HG03575 (cell line): Measurements from ENCODE around the gene AKT1.
"Not testable (repeated sequence)": the region's sequence is repeated elsewhere in the genome, so short reads cannot be mapped to it uniquely, and the experiment has no call there.

Experiments used
- ATAC-seq: cut with Tn5 transposase; IDR thresholded peaks from one replicate; pipeline ENCODE4 v1.9.1; 2021; ENCODE audit not compliant: unreplicated experiment, insufficient number of reproducible peaks, low FRiP score; ENCODE audit errors: extremely low read depth

The AKT1 gene

DNA sequence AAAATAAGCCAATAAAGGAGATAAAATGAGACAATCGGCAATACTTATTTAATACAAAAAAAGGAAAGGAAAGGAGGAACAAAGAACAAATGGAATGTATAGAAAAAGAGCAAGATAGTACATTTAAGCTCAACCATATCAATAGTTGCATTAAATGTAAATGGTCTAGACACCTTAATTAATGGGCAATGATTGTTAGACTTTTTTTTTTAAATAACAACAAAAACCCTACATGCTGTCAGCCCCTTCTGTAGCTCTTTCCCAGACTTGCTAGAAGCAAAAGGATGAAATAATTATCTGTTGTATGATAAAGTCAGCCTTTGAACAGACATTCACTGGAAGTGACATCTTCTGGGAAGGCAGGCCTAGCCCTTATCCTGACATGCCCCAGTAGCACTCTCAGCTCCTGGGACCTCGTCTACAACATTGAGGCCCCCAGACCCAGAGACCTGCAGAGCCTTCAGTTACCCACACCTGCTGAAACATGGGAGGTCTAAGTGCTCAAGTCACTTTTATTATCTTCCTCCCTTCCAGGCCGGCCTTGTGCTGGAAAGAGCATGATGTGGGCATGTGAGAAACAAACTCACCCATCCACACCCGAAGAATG lies 29.2 kb downstream of the AKT1 start:
- ATAC-seq, result no peak

DNA sequence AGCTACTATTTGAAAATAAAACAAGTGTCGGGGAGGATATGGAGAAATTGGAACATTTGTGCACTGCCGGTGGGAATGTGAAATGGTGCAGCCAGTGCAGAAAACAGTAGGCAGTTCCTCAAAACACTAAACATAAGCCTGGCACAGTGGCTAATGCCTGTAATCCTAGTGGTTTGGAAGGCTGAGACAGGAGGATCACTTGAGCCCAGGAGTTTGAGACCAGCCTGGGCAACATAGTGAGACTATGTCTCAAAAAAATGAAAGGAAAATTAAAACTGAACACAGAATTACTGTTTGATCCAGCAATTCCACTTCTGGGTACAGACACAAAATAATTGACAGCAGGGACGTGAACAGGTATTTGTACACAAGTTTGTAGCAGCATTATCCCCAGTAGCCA lies 30.0 kb downstream of the AKT1 start:
- ATAC-seq, result no peak

DNA sequence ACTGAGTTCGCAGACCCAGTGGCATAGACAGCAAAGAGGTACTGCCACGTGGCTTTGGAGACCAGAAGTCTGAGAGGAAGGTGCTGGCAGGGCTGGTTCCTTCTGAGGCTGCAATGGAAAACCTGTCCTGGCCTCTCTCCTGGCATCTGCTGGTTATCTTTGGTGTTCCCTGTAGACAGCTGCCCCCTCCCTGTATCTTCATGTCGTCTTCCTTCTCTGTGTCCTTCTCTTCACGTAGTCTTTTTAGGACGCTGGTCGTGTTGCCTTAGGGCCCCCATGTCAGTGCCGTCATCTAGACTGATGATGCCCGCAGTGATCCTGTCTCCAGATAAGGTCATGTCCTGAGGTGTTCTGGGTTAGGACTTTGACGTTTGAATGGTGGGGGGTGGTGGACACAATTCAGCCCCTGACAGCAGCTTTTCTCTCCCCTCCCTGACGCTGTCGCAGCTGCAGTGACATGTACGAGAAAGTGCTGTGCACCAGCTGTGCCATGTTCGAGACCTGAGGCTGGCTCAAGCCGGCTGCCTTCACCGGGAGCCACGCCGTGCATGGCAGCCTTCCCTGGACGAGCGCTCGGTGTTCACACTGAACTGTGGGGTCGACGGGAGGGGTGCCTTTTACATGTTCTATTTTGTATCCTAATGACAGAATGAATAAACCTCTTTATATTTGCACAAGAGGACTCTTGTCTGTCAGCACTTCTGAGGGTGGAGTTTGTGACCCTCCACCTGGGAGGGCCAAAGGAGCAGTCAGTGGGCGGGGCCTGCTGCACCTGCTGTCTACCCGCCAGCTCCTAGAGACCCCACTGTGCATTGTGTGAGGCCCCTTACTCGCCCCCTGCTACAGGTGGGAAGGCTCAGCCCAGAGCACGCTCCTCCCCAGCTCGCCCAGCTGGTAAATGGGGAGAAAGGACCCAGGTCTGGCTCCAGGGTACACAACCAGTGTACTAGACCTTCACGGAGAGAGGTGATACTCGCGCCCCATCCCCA lies 36.3 kb downstream of the AKT1 start:
- ATAC-seq, result no peak

DNA sequence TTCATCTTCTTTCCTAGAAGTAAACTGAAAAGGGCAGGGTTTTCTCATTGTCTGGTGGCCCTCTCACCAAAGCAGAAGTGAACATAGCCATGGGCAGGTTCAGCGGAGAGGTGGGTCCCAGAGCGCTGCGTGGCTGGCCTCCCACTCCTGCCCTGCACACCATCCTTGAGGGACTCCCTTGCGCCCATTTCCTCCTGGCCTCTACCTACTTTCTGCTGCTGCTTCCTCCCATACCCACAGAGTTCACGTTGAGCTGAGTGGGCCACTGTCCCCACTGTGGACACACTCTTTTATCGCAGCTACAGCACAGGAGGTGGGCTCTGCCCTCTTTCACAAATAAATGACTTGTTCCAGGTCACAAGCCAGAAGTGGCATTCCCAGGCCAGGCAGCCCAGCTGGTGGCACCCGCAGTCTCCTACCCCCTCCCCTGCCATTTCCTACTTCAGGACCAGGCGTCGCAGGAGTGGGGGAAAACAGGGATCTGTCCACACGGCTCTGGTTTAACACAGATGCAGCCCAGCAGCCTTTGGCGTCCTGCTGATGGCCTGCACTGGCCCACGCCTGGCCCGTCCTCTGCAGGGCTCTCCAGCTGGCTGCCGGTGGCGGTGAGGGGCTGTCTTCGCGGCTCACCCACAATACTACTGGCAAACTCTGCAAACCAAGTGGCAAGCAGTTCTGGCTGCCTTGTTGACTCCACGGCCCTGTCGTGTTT lies 37.7 kb downstream of the AKT1 start:
- no peak for ATAC-seq

DNA sequence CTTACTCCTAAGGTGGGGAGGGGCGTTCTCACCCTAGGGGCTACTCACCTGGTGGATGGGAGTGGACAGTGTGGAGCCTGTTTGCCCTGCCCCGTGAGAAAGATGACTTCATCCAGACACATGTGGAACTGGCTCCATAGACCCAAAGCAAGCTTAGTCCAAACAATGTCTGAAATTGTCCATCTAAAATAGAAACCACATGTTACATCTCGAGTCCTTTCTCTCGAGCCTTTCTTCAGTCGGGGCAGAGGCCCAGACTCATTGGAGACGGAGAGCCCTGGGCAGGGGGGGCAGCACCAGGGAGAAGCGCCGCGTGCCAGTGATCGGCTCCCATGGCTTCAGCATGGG lies 38.3 kb downstream of the AKT1 start:
- ATAC-seq, result no peak

DNA sequence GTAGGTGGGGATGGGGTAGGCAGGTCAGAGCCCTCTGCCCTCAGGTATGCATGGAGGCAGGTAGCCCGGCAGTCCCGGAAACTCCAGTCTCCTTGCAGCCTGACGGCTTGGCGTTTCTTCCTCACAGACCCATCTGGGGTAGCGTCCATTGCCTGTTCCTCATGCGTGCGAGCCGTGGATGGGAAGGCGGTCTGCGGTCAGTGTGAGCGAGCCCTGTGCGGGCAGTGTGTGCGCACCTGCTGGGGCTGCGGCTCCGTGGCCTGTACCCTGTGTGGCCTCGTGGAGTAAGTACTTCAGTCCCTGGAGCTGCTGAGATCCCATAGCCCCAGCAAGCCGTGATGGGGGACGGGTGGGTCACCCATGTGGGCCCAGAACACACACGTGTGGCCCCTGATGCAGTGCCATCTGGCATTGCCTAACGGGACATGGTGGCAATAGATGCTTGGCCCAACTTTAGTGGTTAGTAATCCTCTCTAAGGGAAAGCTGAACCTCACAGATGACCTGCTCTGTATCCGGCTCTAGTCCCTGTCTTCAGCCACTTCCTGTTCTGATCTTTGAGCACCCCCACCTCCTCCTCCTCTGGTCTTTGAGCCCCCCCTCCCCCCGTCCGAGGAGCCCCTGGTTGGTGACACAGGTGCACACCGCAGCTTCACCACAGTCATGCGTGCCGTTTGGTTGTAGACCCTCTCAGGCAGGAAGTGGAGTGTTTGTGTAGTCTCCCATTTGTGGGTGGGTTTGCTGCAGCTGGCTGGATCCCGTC lies 38.9 kb downstream of the AKT1 start:
- no peak for ATAC-seq

DNA sequence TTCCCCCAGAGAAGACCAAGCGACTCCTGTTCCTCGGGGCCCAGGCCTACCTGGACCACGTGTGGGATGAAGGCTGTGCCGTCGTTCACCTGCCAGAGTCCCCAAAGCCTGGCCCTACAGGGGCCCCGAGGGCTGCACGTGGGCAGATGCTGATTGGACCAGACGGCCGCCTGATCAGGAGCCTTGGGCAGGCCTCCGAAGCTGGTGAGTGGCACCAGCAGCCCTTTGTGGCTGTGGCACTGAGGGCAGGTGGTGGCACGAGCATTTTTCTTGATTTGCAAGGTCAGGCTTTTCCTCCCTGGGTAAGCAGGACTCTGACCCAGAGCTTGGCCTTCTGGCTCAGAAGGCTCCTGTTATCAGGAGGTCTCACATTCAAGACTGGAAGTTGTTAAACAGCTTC lies 39.9 kb downstream of the AKT1 start:
- ATAC-seq, result no peak

DNA sequence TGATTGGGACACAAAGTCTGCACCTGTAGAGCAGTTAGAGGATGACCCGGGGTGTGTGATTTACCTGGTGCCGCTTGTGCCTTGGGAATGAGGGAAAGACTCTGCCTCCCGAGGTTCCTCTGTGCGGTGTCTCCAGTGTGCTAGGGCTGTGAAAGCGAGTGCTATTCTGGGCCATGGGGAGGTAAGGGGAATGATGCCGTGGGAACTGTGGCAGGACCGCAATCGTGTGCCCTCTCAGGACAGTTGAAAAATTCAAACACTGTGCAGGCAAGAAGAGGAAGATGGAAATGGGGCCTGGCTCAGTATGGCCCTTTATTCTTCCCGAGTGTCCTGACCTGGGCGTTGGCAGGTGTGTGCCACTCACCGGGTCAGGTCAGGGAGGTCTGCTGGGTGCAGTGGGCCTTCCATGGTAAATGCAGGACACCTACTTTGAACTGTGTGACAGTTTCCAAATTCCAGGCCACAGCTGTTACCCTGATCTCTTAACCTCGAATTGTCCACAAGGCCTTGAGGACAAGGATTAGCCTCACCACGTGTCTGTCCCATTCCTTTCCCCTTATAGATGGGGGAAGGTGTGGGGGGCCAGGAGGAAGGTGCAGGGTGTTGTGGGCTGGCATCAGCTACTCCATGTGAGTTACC lies 41.2 kb downstream of the AKT1 start:
- no peak for ATAC-seq

DNA sequence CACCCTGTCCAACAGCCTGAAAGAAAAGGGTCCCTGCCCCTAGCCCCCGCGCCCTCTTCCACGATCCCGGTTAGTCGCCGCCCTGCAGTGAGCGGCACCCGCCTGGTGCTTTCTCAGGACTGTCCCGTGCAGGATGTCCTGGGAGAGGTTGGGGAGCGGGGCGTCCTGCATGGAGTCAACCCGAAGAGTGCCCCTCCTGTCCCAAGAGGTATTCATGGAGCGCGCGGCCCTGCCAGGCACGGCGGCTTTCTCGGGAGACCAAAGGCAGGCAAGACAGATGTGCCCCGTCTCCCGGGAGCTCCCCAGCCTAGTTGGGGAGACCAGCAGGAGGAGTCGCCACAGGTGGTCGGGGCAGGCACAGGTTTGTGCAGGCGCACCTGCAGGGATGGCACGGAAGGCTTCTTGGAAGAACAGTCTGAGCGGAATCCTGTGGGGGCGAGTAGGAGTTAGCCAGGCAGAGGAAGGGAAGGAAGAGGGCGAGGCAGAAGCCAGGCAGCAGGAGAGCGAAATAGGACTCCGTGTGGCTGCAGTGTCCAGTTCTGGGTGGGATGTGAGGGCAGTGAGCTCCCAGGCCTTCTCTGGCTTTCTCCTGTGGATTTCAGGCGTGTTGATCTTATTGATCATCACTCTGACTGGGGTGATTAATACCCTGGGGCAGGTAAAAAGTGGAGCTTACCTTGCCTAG lies 41.9 kb downstream of the AKT1 start:
- ATAC-seq, result no peak

DNA sequence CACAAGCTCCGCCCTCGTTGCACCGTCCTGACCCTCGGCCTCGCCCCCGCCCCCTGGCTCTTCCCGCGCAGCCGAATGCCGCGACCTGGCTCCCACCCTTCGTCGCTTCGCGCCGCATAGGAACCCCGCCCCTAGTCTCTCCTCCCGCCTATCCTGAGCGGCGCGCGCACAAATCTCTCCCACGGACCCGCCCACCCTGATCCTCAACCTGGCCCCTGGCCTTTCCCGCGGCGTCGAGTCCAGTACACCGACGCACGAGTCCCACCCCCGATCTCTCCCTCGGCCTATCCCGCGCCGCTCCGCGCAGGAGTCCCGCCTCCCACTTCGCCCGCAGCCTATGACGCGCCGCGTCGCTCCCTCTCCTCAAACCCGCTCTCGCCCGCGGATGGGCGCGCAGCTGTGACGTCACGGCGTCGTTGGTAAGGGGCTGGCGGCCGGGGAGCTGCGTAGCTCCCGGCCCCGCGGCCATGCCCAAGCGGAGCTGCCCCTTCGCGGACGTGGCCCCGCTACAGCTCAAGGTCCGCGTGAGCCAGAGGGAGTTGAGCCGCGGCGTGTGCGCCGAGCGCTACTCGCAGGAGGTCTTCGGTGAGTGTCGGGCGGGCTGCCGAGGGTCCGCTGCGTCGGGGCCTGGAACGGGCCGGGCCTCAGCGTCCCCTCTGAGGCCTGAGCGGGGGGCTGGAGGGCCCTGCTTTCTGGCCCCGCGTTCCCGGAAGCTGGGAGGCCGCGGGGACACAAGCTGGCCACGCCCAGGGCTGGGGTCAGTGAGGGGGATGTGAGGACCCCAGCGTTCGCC lies 42.6 kb downstream of the AKT1 start, which contains the start of gene SIVA1:
SIVA1 (plus strand) TSS at position 413 of the 793 bp plus-strand sequence; CDS start at position 468, 55 bp downstream.
- peak; percentile 56 for ATAC-seq

DNA sequence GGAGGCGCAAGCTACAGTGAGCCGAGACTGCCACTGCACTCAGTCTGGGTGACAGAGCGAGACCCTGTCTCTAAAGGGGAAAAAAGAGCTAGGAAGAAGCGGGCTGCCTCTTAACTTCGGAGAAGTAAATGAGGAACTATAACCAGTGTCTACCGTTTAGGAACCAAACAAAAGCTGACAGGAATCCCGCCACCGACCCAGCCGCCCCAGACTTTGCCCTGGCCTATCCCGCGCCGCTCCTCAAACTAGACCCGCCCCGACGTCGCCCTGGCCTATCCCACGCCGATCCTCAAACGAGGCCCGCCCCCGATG lies 43.2 kb downstream of the AKT1 start:
- ATAC-seq, result peak; percentile 35

DNA sequence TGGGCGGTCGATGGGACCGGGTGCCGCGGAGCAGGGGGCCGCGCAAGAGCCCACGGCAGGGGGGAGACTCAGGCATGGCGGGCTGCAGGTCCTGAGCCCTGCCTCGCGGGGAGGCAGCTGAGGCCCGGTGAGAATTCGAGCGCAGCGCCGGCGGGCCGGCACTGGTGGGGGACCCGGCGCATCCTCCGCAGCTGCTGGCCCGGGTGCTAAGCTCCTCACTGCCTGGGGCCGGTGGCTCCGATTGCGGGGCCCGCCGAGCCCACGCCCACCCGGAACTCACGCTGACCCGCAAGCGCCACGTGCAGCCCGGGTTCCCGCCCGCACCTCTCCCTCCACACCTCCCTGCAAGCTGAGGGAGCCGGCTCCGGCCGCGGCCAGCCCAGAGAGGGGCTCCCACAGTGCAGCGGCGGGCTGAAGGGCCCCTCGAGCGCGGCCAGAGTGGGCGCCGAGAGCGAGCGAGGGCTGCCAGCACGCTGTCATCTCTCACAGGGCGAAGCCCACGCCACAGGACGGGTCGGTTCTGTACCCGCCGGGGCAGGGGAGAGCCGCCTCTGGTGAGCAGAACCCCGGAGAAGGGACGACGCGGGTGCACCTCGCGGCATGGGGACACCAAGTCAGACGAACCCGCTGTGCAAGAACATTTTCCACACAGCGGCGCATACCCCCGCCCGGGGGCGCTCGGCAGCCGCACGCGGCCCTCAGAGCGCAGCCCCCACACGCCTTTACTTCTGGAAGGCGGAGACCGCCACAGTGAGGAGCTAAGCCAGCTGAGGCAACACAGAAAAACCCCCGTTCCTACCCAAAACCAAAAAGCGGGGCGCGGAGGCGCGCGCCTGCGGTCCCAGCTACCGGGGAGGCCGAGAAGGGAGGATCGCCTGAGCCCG lies 43.8 kb downstream of the AKT1 start:
- ATAC-seq, result no peak

DNA sequence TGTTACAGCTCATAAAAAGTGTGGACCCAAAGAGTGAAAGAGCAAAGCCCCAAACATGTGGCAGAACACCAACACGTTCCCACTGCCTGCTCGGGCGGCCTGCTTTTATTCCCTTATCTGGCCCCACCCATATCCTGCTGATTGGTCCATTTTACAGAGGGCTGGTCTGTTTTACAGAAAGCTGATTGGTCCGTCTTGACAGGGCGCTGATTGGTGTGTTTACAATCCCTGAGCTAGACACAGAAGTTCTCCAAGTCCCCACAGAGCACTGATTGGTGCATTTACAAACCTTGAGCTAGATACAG lies 44.8 kb downstream of the AKT1 start:
- ATAC-seq, result not testable (repeated sequence)

DNA sequence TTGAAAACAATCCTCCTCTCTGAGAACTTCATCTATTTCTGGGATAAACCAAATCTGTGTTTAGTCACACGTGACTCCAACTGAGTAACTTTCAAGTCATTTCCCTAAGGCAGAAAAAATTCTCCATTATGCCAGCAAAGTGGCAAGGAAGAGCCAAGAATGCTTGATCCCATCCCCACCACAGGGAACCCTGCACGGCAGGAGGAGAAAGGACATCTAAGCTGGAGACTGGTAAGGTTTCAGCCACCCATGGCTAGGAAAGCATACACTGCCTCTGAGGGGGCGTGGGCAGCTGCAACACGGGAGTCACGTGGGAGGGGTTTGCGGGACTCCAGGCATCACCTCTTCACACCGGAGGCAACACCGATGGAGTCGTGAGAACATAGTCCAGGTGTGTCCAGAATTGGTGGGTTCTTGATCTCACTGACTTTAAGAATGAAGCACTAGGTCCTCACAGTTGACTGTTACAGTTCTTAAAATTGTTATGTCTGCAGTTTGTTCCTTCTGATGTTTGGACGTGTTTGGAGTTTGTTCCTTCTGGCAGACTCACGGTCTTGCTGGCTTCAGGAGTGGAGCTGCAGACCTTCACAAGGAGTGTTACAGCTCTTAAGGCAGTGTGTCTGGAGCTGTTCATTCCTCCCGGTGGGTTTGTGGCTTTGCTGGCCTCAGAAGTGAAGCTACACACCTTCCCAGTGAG lies 45.3 kb downstream of the AKT1 start:
- no peak for ATAC-seq

DNA sequence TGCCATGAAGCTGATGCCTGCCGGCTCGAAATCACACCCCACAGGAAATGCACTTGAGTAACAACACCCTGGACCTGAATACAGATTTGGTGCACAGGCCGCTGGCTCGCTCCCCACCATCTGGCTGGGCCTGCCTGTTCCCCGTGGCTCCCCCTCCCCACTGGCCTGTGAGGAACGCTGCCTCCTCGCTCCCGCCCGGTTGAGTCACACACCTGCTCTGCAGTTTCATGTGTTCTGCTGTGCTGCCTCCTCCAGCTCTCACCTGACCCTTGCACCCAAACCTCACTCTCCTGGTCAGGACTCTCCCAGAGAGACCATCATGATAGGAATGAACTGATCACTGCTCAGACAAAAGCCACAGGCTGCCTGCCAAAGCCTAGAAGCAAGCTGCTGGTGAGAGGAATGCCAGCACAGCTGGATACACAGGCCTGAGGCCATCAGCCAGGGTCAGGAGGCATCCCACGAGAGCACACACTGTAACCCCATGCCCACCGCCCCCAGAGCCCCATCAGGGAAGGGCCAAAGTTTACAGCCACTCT lies 46.4 kb downstream of the AKT1 start:
- no peak for ATAC-seq

DNA sequence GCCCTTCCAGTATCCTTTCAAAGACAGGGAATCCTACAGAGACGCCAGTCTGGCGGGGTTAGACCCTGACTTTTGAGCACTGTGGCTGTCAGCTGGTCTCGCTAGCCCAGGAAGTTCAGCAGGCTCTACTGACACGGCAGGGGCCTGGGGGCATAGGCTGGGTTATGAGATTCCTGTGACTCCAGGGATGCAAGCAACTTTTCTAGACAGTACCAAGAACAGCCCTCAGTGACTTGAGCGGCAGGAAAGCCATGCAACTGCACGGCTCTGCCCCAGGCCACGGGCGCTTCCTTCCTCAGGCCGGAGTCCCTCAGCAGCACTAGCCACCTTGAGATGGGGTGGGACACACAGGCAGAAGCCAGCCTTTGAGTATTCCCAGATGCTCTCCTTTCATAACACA lies 47.7 kb downstream of the AKT1 start:
- ATAC-seq, result no peak
